HG02870 (cell line): ENCODE data around the gene IL34.
"Not testable (repeated sequence)": the region's sequence is repeated elsewhere in the genome, so short reads cannot be mapped to it uniquely, and the experiment has no call there.

Source experiments
- ATAC-seq: cut with Tn5 transposase; IDR thresholded peaks from one replicate; pipeline ENCODE4 v1.9.1; 2021; ENCODE audit warnings: mild to moderate bottlenecking, moderate library complexity; ENCODE audit not compliant: unreplicated experiment

The IL34 gene

DNA sequence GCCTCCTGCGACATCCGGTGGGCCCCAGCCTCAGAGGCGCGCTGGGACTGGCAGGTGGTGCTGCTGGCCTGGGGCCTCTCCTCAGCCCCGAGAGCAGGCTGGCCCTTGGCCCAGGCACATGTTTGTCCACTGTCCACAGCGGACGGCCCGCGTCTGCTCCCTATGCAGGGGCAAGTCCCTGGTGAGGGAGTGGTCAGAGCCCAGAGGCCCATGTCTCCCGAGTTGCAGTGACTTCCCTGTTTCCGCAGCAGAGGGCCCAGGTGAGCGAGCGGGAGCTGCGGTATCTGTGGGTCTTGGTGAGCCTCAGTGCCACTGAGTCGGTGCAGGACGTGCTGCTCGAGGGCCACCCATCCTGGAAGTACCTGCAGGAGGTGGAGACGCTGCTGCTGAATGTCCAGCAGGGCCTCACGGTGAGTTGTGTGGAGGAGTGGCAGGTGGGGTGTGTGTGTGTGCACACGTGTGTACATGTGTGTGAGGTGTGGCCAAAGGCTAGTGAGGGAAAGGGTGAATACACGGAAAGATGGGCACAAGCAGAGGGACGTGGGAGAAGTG is 10.4 kb downstream of the IL34 start:
- no peak for ATAC-seq

DNA sequence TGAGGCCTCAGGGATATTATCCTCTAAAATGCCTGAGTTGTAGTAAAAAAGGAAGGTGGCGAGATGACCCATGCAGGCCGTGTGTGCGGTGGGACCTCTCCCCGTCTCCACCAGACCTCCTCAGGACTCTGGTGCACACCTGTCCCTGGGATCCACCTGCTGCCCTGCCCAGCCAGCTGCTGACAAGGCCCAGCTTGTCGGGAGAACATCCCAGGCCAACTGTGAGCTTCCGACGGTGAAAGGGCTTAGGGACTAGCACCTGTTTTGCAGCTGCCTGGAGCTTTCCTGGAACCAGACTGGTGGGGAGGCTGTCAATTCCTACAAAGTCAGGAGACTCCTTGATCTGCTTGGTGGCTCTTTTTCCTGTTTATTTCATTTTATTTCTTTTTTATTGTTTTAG is 11.6 kb downstream of the IL34 start:
- no peak for ATAC-seq

DNA sequence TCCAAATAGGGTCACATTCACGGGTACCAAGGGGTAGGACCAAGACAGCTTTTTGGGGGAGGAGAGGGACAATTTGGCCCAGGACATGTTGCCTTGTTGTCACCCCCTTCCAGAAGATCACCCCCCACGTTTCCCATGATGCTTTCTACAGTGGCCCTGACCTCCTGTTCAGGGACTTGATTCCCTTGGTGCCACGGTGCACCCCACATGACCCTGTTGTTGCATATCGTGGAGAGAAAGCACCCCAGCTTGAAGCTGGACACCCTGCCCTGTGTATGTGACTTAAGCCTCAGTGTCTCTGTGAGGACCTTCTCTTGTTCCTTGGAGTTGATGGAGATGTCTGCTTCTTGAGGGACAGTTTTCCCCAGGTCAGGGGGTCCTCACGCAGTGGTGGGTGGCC is 12.6 kb downstream of the IL34 start:
- ATAC-seq = no peak

DNA sequence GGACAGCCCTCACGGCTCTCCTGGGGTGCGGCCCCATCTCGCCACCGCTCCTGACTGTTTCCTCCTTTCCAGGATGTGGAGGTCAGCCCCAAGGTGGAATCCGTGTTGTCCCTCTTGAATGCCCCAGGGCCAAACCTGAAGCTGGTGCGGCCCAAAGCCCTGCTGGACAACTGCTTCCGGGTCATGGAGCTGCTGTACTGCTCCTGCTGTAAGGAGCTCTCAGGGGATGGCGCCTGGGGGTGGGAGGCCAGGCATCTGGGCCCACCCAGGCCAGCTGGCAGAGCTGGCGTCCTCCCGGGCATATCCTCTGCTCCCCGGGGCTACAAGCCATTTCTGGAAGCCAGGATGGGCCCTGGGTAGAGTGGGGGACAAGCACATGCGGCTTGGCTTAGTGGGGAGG is 13.2 kb downstream of the IL34 start:
- ATAC-seq = no peak

DNA sequence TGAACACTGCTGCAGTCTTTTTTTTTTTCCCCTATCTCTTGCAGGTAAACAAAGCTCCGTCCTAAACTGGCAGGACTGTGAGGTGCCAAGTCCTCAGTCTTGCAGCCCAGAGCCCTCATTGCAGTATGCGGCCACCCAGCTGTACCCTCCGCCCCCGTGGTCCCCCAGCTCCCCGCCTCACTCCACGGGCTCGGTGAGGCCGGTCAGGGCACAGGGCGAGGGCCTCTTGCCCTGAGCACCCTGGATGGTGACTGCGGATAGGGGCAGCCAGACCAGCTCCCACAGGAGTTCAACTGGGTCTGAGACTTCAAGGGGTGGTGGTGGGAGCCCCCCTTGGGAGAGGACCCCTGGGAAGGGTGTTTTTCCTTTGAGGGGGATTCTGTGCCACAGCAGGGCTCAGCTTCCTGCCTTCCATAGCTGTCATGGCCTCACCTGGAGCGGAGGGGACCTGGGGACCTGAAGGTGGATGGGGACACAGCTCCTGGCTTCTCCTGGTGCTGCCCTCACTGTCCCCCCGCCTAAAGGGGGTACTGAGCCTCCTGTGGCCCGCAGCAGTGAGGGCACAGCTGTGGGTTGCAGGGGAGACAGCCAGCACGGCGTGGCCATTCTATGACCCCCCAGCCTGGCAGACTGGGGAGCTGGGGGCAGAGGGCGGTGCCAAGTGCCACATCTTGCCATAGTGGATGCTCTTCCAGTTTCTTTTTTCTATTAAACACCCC is 13.8 kb downstream of the IL34 start:
- no peak for ATAC-seq

DNA sequence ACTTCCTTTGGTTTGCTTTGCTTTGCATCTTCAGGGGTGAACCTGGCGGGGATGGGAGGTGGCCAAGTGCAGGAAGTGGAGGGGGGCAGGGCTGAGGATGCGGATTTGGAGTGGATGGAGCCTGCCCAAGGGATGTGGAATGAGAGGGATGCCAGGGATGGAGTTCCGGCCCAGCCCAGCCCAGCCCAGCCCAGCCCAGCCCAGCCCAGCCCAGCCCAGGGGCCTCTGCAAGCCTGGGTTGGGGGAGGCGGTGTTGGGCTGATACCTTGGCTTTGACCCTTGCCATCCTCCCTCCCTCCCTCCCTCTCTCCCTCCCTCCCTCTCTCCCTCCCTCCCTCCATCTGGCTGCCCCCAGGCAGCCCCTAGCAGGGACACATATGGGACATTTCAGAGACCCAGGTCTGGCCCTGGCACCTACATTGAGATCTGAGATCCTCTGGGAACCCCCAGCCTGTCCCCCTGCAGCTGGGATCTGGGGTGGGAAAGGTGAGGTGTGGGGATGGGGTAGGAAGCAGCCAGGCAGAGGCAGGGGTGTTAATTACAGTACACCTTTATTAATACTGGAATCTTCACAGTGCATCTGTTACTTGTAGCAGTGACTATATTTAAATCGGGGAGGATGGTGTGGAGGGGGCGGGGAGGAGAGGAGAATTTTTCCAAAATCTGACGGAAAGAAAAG is 14.5 kb downstream of the IL34 start:
- ATAC-seq = no peak

DNA sequence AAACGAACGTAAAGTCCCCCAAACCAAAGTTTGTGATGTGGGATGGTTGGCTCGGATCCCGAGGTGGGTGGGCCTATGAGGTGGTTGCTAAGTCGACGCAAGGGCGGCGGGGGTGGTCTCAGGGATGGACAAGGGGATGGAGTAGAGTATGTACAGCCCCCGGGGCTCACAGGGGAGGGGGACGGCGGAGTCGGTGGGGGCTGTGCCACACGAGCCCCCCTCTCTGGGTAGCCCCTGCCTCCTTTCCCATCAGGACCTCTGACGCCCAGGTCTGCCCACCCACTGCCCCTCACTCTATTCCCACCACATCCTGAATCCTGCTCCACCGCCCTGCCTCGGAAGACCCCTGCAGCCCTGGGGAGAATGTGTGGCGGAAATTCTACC is 15.2 kb downstream of the IL34 start:
- ATAC-seq = no peak

DNA sequence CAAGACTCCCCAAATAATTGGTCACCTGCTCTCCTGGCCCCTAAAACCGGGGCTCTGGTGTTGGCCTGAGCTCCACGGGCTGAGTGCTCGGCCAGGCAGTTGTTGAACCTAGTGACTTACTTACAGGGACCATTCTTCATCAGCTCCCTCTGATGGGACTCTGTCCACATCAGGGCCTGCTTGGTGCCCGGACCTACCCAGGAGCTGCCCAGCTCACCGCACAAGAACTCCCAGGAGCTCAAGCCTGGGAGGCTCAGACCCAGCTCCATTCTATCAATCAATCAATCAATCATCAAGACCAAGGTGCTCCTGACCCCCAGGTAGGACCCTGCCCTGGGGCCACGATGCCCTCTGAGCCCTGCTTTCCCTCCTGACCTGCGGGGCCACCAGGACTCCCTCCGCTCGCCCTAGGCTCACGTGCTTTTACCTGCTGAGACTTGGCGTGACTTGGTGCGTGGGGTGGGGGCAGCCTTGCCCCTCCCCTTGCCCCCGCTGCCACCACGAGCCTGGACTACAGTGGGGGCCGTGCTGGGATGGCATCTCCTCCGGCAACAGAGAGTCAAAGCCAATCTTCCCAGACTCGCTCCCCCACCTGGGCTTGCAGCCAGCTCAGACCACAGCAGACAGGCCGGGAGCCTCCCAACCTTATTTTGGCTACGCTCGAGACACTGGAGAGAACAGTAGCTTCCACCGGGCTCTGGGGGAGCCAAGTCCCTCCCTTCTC is 15.7 kb downstream of the IL34 start:
- no peak for ATAC-seq

DNA sequence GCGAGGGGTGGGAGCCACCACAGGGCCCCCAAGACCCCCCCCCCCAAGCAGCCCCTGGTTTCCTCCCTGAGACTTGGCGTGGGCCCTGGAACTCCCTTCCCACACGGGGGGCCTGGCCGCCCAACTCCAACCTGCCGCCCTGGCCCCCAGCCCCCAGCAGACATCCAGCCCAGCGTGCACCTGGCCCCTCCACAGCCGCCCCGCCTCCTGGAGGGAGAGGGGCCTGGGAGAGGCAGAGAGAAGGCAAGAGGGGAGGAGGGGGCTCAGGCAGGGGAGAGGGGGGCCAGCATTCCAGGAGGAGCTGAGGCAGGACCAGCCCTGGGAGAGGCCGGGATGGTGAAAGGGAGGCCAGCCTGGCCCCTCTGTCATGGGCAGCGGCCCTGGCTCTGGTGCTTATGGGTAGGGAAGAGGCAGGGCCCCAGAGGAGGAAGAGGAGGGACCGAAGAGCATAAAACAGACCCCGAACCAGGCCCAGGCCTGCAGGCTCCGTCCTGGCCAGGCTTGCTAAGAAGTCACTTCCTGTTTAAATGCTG is 16.7 kb downstream of the IL34 start:
- ATAC-seq = no peak

DNA sequence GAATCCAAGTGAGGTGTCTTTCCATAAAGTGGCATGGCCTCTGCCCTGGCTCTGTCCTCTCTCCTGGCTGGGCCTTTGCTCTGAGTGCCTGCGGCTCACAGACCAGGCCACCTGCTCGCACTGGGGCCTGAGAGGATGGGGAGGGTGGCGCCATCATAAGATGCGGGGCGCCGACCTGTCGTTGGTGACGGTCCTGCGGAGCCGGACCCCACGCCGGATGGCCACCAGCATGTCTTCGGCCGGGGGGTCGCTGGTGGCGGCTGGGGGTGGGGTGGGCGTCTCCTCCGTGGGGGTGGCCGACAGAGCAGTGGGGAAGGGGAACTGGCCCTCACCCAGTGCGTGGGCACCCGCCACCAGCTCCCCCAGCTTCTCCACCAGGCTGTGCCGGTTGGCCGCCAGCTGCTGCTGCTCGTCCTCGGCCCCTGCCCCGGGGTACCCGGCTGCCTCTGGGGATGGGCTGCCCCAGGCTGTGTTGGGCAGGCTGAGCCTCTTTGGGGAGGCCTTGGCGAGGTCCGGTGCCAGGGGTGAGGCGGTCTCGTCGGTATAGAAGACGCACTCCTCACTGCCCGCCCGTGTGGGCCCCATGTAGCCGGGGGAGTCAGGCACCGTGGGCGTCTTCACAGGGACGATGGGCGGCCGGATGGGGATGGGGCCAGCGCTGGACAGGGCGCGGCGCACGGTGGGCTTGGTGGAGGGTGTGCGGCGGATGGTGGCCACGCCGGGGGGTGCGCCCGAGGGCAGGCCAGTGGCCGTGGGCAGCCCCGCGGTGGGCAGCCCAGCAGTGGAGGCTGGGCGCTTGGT is 17.4 kb downstream of the IL34 start:
- no peak for ATAC-seq

DNA sequence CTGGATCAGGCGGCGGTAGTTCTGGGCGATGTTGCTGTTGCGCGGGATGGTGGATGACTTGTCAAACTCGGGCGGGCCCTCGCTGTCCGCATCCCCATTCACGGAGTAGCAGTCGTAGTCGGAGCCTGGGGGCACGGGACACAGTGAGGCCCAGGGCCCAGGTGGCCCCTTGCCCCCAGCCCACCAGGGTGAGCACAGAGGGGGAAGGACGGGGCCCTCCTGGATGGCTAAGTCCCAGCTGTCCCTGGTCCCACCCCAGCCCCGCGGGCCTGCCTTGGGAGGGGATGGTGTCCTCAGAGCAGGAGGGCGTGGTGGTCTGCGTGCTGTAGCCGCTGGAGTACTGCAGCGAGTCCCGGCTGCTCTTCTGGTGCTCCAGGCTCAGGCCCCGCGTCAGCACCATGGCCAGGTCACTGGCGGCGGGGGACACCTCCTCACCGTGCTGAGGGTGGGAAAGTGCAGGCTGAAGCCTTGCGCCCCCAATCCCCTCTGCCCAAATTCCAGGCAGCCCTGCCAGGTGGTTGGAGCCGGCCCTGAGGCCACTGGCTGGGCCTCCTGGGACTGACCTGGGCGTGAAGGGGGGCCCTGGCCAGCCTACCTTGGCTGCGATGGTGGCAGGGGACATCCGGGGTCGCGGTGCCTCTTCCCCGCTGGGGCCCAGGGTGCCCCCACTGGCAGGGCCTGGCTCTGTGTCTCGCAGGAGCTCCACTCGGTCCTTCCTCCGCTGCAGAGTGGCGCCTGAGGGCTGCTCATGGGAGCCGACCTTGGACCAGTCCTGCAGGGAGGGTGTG is 18.2 kb downstream of the IL34 start:
- no peak for ATAC-seq

DNA sequence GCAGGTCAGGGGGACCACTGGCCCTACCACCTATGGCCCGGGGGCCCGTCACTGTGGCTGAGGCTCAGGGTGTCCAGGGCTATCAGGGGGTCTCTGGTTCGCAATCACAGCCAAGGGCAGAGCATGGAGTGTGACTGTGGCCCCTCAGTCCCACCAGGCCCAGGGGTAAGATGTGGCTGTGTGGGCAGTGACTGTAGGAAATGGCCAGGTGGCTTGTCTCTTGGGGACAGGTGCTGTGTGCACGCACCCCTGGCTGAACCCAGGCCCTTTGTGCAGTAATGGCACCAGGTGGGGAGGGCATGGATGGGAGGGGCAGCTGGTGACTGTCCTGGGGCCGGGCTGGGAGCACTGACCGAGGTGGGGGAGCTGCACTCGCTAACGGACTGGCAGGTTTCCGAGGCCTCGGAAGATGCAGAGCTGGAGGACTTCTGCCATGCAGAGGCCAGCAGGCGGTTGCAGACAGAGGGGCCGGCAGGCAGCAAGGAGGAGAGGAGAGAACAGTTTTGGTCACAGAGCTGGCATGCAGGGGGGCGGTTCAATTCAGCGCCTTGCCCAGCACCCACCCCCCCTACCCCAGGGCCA is 18.8 kb downstream of the IL34 start:
- ATAC-seq = no peak

DNA sequence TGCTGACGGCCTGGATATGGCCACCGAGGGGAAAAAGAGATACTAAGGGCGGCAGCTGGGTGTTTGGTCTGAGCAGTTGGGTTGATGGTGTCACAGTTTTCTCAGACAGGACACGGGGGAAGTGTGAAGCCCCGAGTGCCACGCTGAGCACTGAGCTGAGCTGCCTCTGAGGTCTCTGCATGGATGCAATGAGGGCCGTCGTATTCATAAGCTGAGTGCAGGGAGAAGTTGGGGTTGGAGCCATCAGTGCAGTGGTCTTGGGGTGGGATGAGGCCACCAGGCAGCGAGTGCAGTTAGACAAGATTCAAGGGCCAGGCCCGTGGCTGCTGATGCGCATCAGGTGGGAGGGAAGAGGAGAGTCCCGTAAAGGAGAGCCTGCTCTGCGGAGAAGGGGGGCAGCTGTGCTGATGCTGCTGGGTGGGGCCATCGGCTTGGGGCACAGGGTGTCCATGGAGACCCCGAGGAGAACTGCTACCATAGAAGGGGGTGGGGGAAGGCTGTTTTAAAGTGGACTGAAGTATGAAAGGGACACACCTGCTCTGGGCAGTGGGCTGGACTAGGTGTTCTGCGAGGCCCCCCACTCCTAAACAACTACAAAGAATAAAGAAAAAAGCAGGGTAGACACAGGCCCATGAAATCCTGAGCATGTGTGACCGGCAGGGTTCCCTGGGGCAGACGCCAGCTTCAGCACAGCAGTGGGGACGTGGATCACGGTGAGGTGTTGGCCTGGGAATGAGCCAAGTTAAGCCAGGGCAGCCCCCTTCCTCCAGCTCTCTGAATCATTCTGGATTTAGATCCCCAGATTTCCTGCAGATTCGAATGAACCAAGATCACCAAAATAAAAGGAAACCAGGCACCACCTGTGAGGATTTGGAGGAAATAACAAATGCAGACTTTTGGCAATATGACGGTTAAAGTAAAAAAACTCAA is 19.7 kb downstream of the IL34 start:
- ATAC-seq = no peak

DNA sequence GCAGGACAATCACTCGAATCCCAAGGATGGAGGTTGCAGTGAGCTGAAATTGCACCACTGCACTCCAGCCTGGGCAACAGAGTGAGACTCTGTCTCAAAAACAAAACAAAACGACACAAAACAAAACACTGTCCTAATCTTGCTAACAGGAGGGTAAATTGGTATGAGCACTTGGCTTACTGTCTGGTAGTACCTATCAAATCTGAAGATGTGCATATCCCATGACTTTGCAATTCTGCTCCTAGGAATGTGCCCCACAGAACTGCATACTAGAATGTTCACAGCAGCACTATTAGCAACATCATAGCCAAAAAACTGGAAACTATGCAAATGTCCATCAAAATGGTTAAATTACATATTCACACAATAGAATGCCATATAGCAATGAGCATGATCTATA is 23.8 kb downstream of the IL34 start:
- ATAC-seq = no peak

DNA sequence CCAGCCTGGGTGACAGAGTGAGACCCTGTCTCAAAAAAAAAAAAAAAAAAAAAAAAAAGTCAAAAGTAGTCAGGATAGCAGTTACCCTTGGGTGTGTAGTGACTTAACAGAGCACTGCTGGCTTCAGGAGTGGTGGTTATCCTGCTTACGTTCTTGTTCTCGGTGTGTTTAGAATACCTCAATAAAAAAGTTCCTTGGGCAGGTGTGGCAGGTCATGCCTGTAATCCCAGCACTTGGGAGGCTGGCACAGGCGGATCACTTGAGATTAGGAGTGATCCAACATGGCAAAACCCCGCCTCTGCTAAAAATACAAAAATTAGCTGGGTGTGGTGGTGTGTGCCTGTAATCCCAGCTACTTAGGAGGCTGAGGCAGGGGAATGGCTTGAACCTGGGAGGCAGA is 24.6 kb downstream of the IL34 start:
- ATAC-seq = not testable (repeated sequence)

DNA sequence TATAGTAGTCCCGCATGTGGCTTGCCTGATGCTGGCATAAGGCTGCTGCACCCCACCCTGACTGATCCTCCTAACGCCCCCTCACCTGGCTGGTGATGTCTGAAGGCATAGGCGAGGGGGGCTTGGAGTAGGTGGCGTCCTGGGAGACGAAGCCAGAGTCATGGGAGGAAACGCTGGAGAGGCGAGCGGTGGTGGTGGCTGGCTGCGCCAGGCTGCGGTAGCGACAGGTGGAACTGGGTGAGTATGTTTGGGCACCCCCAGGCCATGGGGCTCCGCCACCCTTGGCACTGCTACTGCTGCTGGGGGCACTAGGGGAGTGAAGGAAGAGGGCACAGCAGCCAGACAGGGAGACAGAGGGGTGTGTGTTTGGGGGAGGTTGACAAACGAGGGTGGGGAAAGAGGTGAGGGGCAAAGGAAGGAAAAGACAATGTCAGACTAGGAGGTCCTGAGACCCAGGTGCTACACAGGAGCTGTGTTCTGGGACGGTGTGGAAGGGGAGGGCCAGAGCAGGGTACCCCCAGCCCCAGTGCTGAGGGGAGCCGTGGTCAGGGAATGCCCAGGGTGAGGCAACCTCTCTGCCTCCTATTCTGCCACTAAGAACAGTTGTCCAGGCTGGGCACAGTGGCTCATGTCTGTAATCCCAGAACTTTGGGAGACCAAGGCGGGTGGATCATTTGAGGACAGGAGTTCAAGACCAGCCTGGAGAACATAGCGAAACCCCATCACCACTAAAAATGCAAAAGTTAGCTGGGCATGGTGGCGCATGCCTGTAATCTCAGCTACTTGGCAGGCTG is 28.1 kb downstream of the IL34 start:
- ATAC-seq = no peak

DNA sequence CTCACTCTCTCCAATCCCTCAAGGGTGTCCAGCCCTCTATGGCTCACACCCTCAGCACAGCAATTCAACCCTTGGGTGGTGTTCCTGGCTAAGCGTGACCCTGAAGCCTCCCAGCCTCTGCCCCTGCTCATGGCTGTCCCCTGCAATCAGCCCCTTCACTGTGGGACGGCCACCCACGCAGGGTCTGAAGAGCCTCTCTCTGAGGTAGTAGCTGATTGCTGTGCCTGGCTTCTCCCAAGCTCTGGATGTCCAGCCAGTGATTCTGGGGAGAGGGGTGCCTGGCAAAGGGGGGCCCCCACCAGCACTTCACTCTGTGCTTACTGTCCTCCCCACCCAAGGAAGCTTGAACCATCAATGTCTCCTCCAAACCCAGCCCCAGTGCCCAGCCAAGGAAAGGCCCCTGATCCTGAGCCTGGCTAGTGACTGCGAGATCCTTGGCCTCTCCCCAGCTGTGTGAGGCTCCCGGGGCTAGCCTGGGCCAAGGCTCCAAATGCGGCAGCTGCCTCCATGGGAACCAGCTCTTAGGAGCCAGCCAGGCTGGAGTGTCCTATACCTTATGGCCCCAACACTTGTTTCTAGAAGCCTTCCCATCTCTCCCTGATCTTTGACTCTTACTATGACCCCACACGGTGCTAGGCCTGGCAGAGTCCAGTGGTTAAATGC is 29.6 kb downstream of the IL34 start:
- ATAC-seq = no peak
